ENCODE results near the gene WIPF1. TPM values are rescaled to one million over a fixed set of nuclear protein-coding genes. Genes with fewer than 3 reads are reported as not detected.
"Not testable (repeated sequence)": the region's sequence is repeated elsewhere in the genome, so short reads cannot be mapped to it uniquely, and the experiment has no call there.

The WIPF1 gene
- total and polyA plus RNA-seq, 4 donors: 40.9 to 118 (median 79.2) TPM

DNA sequence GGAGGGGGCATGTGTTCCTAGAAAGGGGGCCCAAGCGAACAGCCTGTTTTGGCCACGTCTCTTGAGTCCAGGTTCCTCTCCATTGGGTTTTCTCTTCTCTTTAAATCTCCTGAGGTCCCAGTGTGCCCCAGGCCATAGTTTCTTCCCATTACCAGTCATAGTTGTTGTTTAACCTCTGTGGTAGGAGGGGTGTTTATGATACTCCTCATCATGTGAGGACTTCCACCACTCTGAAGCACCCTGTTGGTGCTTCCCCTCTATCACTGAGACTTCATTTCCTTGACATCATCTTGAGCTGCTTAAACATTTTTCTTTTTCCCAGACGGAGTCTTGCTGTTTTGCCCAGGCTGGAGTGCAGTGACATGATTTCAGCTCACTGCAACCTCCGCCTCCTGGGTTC lies 45.9 kb downstream of the WIPF1 start:
- H3K36me3 ChIP-seq (ENCODE audit: control insufficient read depth in 1 of 2, insufficient read depth in 2 of 2, low read length in 1 of 2): no peaks in the 10 kb centered on the region
- H3K9me3 ChIP-seq (ENCODE audit: control insufficient read depth, low read length): no peaks in the 10 kb centered on the region
- H3K27ac ChIP-seq (ENCODE audit: low read depth in 1 of 2, low read length in 2 of 2): no peak overlapping the region
- intact Hi-C loops (cut with DNase I): no loop called here
- WGBS, 2 donors: 89 to 93% methylated on average over 4 of the region's 4 CpGs
- no peak for DNase-seq
- no peak for ATAC-seq (ENCODE audit: low FRiP score)
- H3K27me3 ChIP-seq (ENCODE audit: control insufficient read depth in 1 of 2, insufficient read depth in 2 of 2, low read length in 1 of 2): no peaks in the 10 kb centered on the region
- no peaks in the 10 kb centered on the region for H3K4me1 ChIP-seq (ENCODE audit: control insufficient read depth in 1 of 2, insufficient read depth in 2 of 2, low read length in 2 of 2)
- no peak overlapping the region for H3K4me3 ChIP-seq (ENCODE audit: low read length in 2 of 2)

DNA sequence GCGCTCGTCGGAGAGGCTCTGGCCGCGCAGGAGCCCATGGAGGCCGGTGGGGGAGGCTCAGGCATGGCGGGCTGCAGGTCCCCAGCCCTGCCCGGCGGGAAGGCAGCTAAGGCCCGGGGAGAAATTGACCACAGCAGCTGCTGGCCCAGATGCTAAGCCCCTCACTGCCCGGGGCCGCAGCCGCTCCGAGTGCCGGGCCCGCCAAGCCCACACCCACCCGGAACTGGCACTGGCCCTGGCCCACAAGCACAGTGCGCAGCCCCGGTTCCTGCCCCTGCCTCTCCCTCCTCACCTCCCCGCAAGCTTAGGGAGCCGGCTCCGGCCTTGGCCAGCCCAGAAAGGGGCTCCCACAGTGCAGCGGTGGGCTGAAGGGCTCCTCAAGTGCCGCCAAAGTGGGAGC lies 49.0 kb downstream of the WIPF1 start:
- H3K4me3 ChIP-seq (ENCODE audit: low read length in 2 of 2); H3K9me3 ChIP-seq (ENCODE audit: control insufficient read depth, low read length); DNase-seq; ATAC-seq (ENCODE audit: low FRiP score); intact Hi-C loops (cut with DNase I); H3K4me1 ChIP-seq (ENCODE audit: control insufficient read depth in 1 of 2, insufficient read depth in 2 of 2, low read length in 2 of 2); H3K27ac ChIP-seq (ENCODE audit: low read depth in 1 of 2, low read length in 2 of 2); H3K36me3 ChIP-seq (ENCODE audit: control insufficient read depth in 1 of 2, insufficient read depth in 2 of 2, low read length in 1 of 2); H3K27me3 ChIP-seq (ENCODE audit: control insufficient read depth in 1 of 2, insufficient read depth in 2 of 2, low read length in 1 of 2): not testable (repeated sequence)
- 86 to 91% methylated on average over 21 to 24 of the region's 24 CpGs for WGBS, 2 donors

DNA sequence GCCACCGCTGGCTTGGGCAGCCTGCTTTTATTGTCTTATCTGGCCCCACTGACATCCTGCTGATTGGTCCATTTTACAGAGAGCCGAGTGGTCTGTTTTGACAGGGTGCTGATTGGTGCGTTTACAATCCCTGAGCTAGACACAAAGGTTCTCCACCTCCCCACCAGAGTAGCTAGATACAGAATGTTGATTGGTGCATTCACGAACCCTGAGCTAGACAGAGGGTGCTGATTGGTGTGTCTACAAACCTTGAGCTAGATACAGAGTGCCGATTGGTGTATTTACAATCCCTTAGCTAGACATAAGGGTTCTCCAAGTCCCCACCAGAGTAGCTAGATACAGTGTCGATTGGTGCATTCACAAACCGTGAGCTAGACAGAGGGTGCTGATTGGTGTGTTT lies 49.6 kb downstream of the WIPF1 start:
- H3K27me3 ChIP-seq (ENCODE audit: control insufficient read depth in 1 of 2, insufficient read depth in 2 of 2, low read length in 1 of 2); DNase-seq; H3K4me3 ChIP-seq (ENCODE audit: low read length in 2 of 2); H3K27ac ChIP-seq (ENCODE audit: low read depth in 1 of 2, low read length in 2 of 2); H3K4me1 ChIP-seq (ENCODE audit: control insufficient read depth in 1 of 2, insufficient read depth in 2 of 2, low read length in 2 of 2); H3K9me3 ChIP-seq (ENCODE audit: control insufficient read depth, low read length); intact Hi-C loops (cut with DNase I); ATAC-seq (ENCODE audit: low FRiP score); H3K36me3 ChIP-seq (ENCODE audit: control insufficient read depth in 1 of 2, insufficient read depth in 2 of 2, low read length in 1 of 2): not testable (repeated sequence)
- 92 to 94% methylated on average over 7 of the region's 7 CpGs for WGBS, 2 donors

DNA sequence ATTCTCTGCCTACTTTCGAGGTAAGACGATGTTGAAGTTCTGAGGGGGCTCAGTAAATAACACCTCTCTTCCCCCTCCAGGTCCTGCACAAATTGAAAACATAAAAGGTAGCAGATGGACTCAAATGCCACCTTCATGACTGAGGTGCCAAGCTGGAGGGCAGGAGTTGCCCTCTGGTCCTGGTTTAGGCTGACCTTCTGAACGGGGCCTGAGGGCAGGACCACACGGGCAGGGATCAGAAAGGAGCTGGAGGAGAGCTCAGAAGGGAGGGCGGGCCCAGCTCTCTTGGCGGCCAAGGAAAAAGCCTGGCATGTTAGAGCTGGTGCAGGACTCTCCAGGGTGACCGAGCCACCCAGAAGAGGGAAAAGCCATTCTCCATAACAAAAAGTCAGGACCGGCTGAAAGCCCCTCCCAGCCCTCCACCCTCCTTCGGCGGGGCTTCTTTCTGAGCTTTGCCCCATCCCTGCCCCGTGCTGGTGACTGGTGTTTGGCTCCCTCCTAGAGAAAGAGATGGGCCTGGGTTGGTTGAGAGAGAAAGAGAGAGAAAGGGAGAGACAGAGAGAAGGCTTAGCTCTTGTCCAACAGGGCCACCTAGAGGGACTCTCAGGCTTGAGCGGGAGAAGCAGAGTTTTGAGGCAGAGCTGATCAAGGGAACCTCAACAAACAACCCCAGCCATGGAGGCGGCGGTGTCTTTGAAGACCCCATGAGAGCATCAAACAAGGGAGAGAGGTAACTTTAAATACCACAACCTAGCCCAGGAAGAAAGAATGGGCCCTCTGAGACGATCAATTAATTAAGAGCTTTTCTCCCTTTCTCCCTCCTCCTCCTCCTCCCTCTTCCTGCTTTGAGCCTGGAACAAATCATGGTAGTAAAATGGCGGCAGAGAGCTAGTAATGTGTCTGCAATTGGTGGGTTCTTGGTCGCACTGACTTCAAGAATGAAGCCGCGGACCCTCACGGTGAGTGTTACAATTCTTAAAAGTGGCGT lies 50.8 kb downstream of the WIPF1 start:
- H3K27ac ChIP-seq (ENCODE audit: low read depth in 1 of 2, low read length in 2 of 2): no peak overlapping the region
- no peaks in the 10 kb centered on the region for H3K27me3 ChIP-seq (ENCODE audit: control insufficient read depth in 1 of 2, insufficient read depth in 2 of 2, low read length in 1 of 2)
- no peak for ATAC-seq (ENCODE audit: low FRiP score)
- DNase-seq: no peak
- H3K36me3 ChIP-seq (ENCODE audit: control insufficient read depth in 1 of 2, insufficient read depth in 2 of 2, low read length in 1 of 2): no peaks in the 10 kb centered on the region
- H3K4me1 ChIP-seq (ENCODE audit: control insufficient read depth in 1 of 2, insufficient read depth in 2 of 2, low read length in 2 of 2): no peaks in the 10 kb centered on the region
- 70 to 74% methylated on average over 21 of the region's 21 CpGs for WGBS, 2 donors
- intact Hi-C loops (cut with DNase I): no loop called here
- H3K9me3 ChIP-seq (ENCODE audit: control insufficient read depth, low read length): no peaks in the 10 kb centered on the region
- H3K4me3 ChIP-seq (ENCODE audit: low read length in 2 of 2): no peak overlapping the region

DNA sequence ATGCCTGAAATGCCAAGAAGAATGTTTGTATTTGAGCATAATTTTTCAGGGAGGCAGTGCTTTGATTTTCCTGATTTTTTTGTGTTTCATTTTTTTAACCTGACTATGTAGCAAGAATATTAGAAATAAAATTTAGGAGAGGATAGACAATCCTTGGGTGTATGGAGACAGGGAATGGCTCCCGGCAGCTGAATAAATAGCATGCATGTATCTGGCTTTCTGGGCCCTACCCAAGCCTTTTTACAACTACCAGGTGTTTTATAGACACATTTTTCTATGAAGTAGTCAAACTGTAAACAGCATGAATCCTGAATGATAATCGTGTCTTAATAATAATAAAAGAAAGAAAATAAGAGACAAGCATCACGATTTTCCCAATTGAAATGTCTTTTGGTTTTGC lies 52.4 kb downstream of the WIPF1 start:
- DNase-seq (no peak), ATAC-seq (ENCODE audit: low FRiP score) (no peak)
- intact Hi-C loops (cut with DNase I): no loop called here
- H3K4me3 ChIP-seq (ENCODE audit: low read length in 2 of 2): no peak overlapping the region
- peaks cover 0 to 2% of the 10 kb centered on the region in 2 donors for H3K27me3 ChIP-seq (ENCODE audit: control insufficient read depth in 1 of 2, insufficient read depth in 2 of 2, low read length in 1 of 2)
- H3K27ac ChIP-seq (ENCODE audit: low read depth in 1 of 2, low read length in 2 of 2): no peak overlapping the region
- WGBS, 2 donors: 81 to 87% methylated on average over 3 of the region's 3 CpGs
- no peaks in the 10 kb centered on the region for H3K4me1 ChIP-seq (ENCODE audit: control insufficient read depth in 1 of 2, insufficient read depth in 2 of 2, low read length in 2 of 2)
- no peaks in the 10 kb centered on the region for H3K36me3 ChIP-seq (ENCODE audit: control insufficient read depth in 1 of 2, insufficient read depth in 2 of 2, low read length in 1 of 2)
- no peaks in the 10 kb centered on the region for H3K9me3 ChIP-seq (ENCODE audit: control insufficient read depth, low read length)

DNA sequence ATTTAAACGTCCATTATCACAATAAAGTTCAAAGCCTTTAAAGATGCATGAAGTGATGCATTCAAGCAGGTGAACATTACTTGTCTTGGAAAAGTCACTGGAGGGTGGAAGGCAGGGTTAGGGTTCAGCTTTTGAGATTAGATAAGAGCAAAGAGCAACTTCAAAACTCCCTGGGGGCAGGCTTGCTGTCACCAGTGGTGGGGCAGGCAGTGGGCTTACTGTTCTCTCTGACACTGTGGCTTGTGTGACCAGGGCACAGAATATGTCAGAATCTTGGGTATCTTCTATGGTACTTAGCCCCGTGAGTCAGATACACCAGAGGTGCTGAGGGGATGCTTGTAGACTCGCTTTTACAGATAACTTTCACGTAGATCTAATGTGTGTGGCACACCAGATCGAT lies 52.8 kb downstream of the WIPF1 start:
- Histone ChIP-seq H3K9me3 (ENCODE audit: control insufficient read depth, low read length) (no peaks in the 10 kb centered on the region), H3K36me3 (ENCODE audit: control insufficient read depth in 1 of 2, insufficient read depth in 2 of 2, low read length in 1 of 2) (no peaks in the 10 kb centered on the region), H3K4me3 (ENCODE audit: low read length in 2 of 2) (no peak overlapping the region), H3K27me3 (ENCODE audit: control insufficient read depth in 1 of 2, insufficient read depth in 2 of 2, low read length in 1 of 2) (peaks cover 0 to 2% of the 10 kb centered on the region in 2 donors), H3K4me1 (ENCODE audit: control insufficient read depth in 1 of 2, insufficient read depth in 2 of 2, low read length in 2 of 2) (no peaks in the 10 kb centered on the region), H3K27ac (ENCODE audit: low read depth in 1 of 2, low read length in 2 of 2) (no peak overlapping the region)
- intact Hi-C loops (cut with DNase I): no loop called here
- DNase-seq (no peak), ATAC-seq (ENCODE audit: low FRiP score) (no peak)
- WGBS, 2 donors: 74 to 76% methylated on average over 5 of the region's 5 CpGs

DNA sequence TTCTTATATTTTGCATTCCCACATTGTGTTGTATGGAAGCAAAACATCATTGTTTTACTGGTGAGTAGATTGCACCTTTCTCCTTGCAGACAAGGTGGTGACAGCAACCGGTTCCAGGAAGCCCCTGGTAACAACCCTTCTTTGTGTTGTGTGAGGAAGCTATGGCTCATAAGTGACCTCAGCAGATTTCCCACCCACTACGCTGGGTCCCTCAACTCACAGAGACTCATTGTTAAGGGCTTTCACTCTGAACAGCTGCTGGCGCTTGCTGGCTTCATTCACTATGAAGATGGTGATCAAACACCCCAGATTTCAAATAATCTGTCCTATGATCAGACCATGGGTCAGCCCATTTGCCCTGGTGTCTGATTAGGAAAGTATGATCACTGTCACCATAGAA lies 53.4 kb downstream of the WIPF1 start:
- no peak for DNase-seq
- Histone ChIP-seq H3K27ac (ENCODE audit: low read depth in 1 of 2, low read length in 2 of 2) (no peak overlapping the region), H3K4me1 (ENCODE audit: control insufficient read depth in 1 of 2, insufficient read depth in 2 of 2, low read length in 2 of 2) (no peaks in the 10 kb centered on the region), H3K27me3 (ENCODE audit: control insufficient read depth in 1 of 2, insufficient read depth in 2 of 2, low read length in 1 of 2) (peaks cover 0 to 2% of the 10 kb centered on the region in 2 donors), H3K36me3 (ENCODE audit: control insufficient read depth in 1 of 2, insufficient read depth in 2 of 2, low read length in 1 of 2) (no peaks in the 10 kb centered on the region), H3K9me3 (ENCODE audit: control insufficient read depth, low read length) (no peaks in the 10 kb centered on the region), H3K4me3 (ENCODE audit: low read length in 2 of 2) (no peak overlapping the region)
- intact Hi-C loops (cut with DNase I): no loop called here
- WGBS, 2 donors: 70 to 82% methylated on average over 3 of the region's 3 CpGs
- ATAC-seq (ENCODE audit: low FRiP score): no peak

DNA sequence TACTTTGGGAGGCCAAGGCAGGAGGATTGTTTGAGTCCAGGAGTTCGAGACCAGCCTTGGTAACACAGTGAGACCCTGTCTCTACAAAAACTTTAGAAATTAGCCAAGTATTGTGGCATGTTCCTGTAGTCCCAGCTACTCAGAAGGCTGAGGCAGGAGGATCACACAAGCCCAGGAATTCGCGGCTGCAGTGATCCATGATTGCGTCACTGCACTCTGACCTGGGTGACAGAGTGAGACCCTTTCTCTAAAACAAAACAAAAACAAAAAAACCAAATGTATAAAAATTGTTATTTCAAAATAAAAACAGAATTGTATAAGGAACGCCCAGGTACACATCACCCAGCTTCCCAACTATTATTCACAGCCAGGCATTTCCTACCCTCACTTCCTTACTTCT lies 56.7 kb downstream of the WIPF1 start:
- DNase-seq (no peak), ATAC-seq (ENCODE audit: low FRiP score) (no peak)
- WGBS, 2 donors: 89 to 90% methylated on average over 5 of the region's 5 CpGs
- no peaks in the 10 kb centered on the region for H3K4me1 ChIP-seq (ENCODE audit: control insufficient read depth in 1 of 2, insufficient read depth in 2 of 2, low read length in 2 of 2)
- H3K9me3 ChIP-seq (ENCODE audit: control insufficient read depth, low read length): no peaks in the 10 kb centered on the region
- peaks cover 0 to 2% of the 10 kb centered on the region in 2 donors for H3K27me3 ChIP-seq (ENCODE audit: control insufficient read depth in 1 of 2, insufficient read depth in 2 of 2, low read length in 1 of 2)
- no peak overlapping the region for H3K4me3 ChIP-seq (ENCODE audit: low read length in 2 of 2)
- intact Hi-C loops (cut with DNase I): no loop called here
- no peak overlapping the region for H3K27ac ChIP-seq (ENCODE audit: low read depth in 1 of 2, low read length in 2 of 2)
- no peaks in the 10 kb centered on the region for H3K36me3 ChIP-seq (ENCODE audit: control insufficient read depth in 1 of 2, insufficient read depth in 2 of 2, low read length in 1 of 2)

All from aorta (tissue), 5 donors.